ENCODE measurements around the gene ARAP1. TPM values are rescaled to one million over a fixed set of nuclear protein-coding genes. Genes with fewer than 3 reads are reported as not detected.
A peak's percentile ranks its signal among the peaks of the same experiment; 100 is the strongest.

Gene ARAP1
- total and polyA plus RNA-seq, 8 donors: 21.5 to 73.5 (median 37.9) TPM

- Histone ChIP-seq H3K4me3 (no peak overlapping the region), H3K4me1 (no peaks in the 10 kb centered on the region), H3K27me3 (no peaks in the 10 kb centered on the region), H3K36me3 (no peaks in the 10 kb centered on the region), H3K27ac (no peak overlapping the region), H3K9me3 (no peaks in the 10 kb centered on the region)
- FAIRE-seq (no peak), ATAC-seq (no peak), DNase-seq (peak in 2 of 6 donors; percentile 12 to 24)
- no peak for TF ChIP-seq CTCF (IDR thresholded peaks at IDR 0.05)
- intact Hi-C loops (cut with DNase I): no loop called here
- WGBS, 2 donors: 82 to 91% methylated on average over 10 of the region's 10 CpGs
These were observed 19.9 kb downstream of the ARAP1 start for GRCh38 chr11:72732329-72732728.

- Histone ChIP-seq H3K4me1 (no peaks in the 10 kb centered on the region), H3K4me3 (no peak overlapping the region), H3K9me3 (no peaks in the 10 kb centered on the region), H3K36me3 (no peaks in the 10 kb centered on the region), H3K27me3 (no peaks in the 10 kb centered on the region), H3K27ac (no peak overlapping the region)
- ATAC-seq (no peak), FAIRE-seq (no peak), DNase-seq (no peak)
- intact Hi-C loops (cut with DNase I): no loop called here
- 47 to 61% methylated on average over 2 of the region's 2 CpGs for WGBS, 2 donors
- TF ChIP-seq CTCF (IDR thresholded peaks at IDR 0.05): no peak
These were observed 21.5 kb downstream of the ARAP1 start for GRCh38 chr11:72730737-72731136.

GRCh38 chr11:72730243-72730642, 22.0 kb downstream of the ARAP1 start:
- no peak for TF ChIP-seq CTCF (IDR thresholded peaks at IDR 0.05)
- H3K9me3 ChIP-seq: no peaks in the 10 kb centered on the region
- intact Hi-C loops (cut with DNase I): no loop called here
- DNase-seq (peak in 1 of 6 donors; percentile 10), FAIRE-seq (no peak), ATAC-seq (no peak)
- H3K27me3 ChIP-seq: no peaks in the 10 kb centered on the region
- no peak overlapping the region for H3K27ac ChIP-seq
- H3K36me3 ChIP-seq: no peaks in the 10 kb centered on the region
- WGBS, 2 donors: 84 to 85% methylated on average over 5 of the region's 5 CpGs
- H3K4me3 ChIP-seq: no peak overlapping the region
- no peaks in the 10 kb centered on the region for H3K4me1 ChIP-seq

- H3K4me1 ChIP-seq: peaks cover 4 to 8% (median 5%) of the 10 kb centered on the region in 3 donors
- 73 to 74% methylated on average over 4 of the region's 4 CpGs for WGBS, 2 donors
- no peak overlapping the region for H3K4me3 ChIP-seq
- no peaks in the 10 kb centered on the region for H3K9me3 ChIP-seq
- no peaks in the 10 kb centered on the region for H3K36me3 ChIP-seq
- no peaks in the 10 kb centered on the region for H3K27me3 ChIP-seq
- intact Hi-C loops (cut with DNase I): loop anchor here in 2 of 3 donors (5.0 to 10.0 kb wide), 2 partner anchors 57 to 65 kb away; partner anchors contain the start of gene STARD10 (in 1 of the 2)
- no peak overlapping the region for H3K27ac ChIP-seq
- no peak for ATAC-seq
- no peak for TF ChIP-seq CTCF (IDR thresholded peaks at IDR 0.05)
- no peak for FAIRE-seq
- DNase-seq: no peak
These were observed 24.7 kb downstream of the ARAP1 start for GRCh38 chr11:72727521-72727920.

All from pancreas (tissue), 10 donors.